ENCODE measurements around the gene SUMO3. TPM values are rescaled to one million over a fixed set of nuclear protein-coding genes. Genes with fewer than 3 reads are reported as not detected.

The SUMO3 gene
- total RNA-seq, 1 experiment from 2014 or later: 82.9 TPM

DNA sequence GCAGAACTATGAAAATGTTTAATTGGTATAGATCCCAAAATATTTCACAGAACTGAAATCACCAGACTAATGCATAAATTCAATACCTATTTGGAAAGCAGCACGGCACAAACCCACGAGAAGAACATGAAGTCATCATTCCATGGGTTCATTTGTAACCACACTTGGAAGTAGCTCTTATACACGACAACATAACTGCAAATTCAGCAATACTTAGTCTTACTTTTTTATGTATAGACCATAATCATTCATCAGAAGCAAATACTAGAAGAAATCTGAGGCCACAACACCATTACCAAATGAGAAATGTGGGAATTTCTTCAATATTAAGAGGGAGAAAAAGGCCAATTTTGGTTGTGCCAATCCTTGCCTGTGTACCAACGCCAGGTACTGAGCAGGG lies 12.0 kb downstream of the SUMO3 start:
- Histone ChIP-seq H3K27ac (ENCODE audit: insufficient read length, low read depth, low read length) (no peak overlapping the region), H3K9ac (ENCODE audit: extremely low read depth, insufficient read length, low read length) (no peak overlapping the region), H4K91ac (ENCODE audit: insufficient read length, low read depth, low read length) (no peak overlapping the region), H2BK5ac (ENCODE audit: insufficient read length, low read length) (no peak overlapping the region), H2BK15ac (ENCODE audit: low read depth, low read length) (no peak overlapping the region), H3K14ac (ENCODE audit: insufficient read depth, low read length) (no peak overlapping the region), H3K4me2 (ENCODE audit: insufficient read depth, insufficient read length, low read length) (no peak overlapping the region), H4K20me1 (ENCODE audit: control insufficient read depth, insufficient read depth, insufficient read length) (no peaks in the 10 kb centered on the region), H3K56ac (ENCODE audit: insufficient read length, low read depth, low read length) (no peak overlapping the region), H3K4me1 (ENCODE audit: insufficient read depth, low read length) (no peaks in the 10 kb centered on the region), H4K8ac (replicated peaks; ENCODE audit: insufficient read length, low read depth, low read length) (no peak overlapping the region), H2BK12ac (ENCODE audit: insufficient read length, low read depth, low read length) (no peak overlapping the region), H3K9me3 (ENCODE audit: control insufficient read depth, low read depth, low read length) (no peaks in the 10 kb centered on the region), H2AK5ac (ENCODE audit: insufficient read length, low read length) (no peak overlapping the region), H2AFZ (ENCODE audit: low read length) (no peak overlapping the region), H3K23ac (ENCODE audit: insufficient read length, low read depth, low read length) (no peak overlapping the region), H2BK120ac (ENCODE audit: low read depth, low read length, poor library complexity, severe bottlenecking) (no peak overlapping the region), H3K18ac (ENCODE audit: insufficient read length, low read depth, low read length) (no peak overlapping the region), H3K4ac (ENCODE audit: low read depth, low read length) (no peak overlapping the region), H3K79me1 (ENCODE audit: insufficient read depth, low read depth, low read length, poor library complexity, severe bottlenecking) (no peaks in the 10 kb centered on the region), H4K5ac (ENCODE audit: insufficient read length, low read depth, low read length) (no peak overlapping the region), H3K23me2 (ENCODE audit: insufficient read length, low read depth, low read length, poor library complexity, severe bottlenecking) (peaks cover 11% of the 10 kb centered on the region), H3K27me3 (ENCODE audit: insufficient read depth, low read length) (no peaks in the 10 kb centered on the region), H2BK20ac (ENCODE audit: low read depth, low read length, poor library complexity, severe bottlenecking) (no peak overlapping the region), H3K79me2 (ENCODE audit: insufficient read depth, low read length) (peaks cover 1% of the 10 kb centered on the region; the same call in 1 of the 2 replicates), H3T11ph (ENCODE audit: low read length) (no peak overlapping the region)
- H3K36me3 Mint-ChIP-seq (ENCODE audit: insufficient read depth in 1 of 3, low read depth in 3 of 3): peaks cover 9 to 49% (median 47%) of the 10 kb centered on the region in 3 experiments; a peak in 5 of 7 replicates
- H3K4me1 Mint-ChIP-seq: peaks cover 9 to 12% of the 10 kb centered on the region in 2 experiments
- H3K9me3 Mint-ChIP-seq: no peaks in the 10 kb centered on the region
- H3K27me3 Mint-ChIP-seq (ENCODE audit: low read depth): no peaks in the 10 kb centered on the region
- WGBS (ENCODE audit: extremely low coverage, insufficient read length, low lambda C conversion rate): no CpG with 5 or more reads among the region's 4 CpGs
- no peak overlapping the region for H3K4me3 Mint-ChIP-seq
- no peak for DNase-seq
- TF ChIP-seq, protein P1, sequence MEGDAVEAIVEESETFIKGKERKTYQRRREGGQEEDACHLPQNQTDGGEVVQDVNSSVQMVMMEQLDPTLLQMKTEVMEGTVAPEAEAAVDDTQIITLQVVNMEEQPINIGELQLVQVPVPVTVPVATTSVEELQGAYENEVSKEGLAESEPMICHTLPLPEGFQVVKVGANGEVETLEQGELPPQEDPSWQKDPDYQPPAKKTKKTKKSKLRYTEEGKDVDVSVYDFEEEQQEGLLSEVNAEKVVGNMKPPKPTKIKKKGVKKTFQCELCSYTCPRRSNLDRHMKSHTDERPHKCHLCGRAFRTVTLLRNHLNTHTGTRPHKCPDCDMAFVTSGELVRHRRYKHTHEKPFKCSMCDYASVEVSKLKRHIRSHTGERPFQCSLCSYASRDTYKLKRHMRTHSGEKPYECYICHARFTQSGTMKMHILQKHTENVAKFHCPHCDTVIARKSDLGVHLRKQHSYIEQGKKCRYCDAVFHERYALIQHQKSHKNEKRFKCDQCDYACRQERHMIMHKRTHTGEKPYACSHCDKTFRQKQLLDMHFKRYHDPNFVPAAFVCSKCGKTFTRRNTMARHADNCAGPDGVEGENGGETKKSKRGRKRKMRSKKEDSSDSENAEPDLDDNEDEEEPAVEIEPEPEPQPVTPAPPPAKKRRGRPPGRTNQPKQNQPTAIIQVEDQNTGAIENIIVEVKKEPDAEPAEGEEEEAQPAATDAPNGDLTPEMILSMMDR (conservative IDR thresholded peaks at IDR 0.05): no peak
- H3K27ac Mint-ChIP-seq: no peak overlapping the region
